Fibroblast of the conjunctiva (primary cell): ENCODE measurements around the gene NEMP1.
"Not testable (repeated sequence)": the region's sequence is repeated elsewhere in the genome, so short reads cannot be mapped to it uniquely, and the experiment has no call there.

Source experiments
- DNase-seq: peaks from one replicate; pipeline ENCODE4 v3.0.0-alpha.2; 2010; ENCODE audit warnings: low read depth

Gene NEMP1

GRCh38 chr12:57053901-57054300, 24.7 kb downstream of the NEMP1 start:
- DNase-seq = not testable (repeated sequence)

GRCh38 chr12:57053146-57053545, 25.4 kb downstream of the NEMP1 start:
- not testable (repeated sequence) for DNase-seq

- no peak for DNase-seq
Measured at GRCh38 chr12:57051011-57051410, 27.6 kb downstream of the NEMP1 start.

- no peak for DNase-seq
Measured at GRCh38 chr12:57049890-57050289, 28.7 kb downstream of the NEMP1 start, which contains the start of gene MYO1A. MYO1A (minus strand) TSS chr12:57050129; CDS start chr12:57048323, 1,806 bp downstream.

GRCh38 chr12:57049119-57049446, 29.5 kb downstream of the NEMP1 start:
- no peak for DNase-seq

GRCh38 chr12:57048423-57049118, 30.0 kb downstream of the NEMP1 start:
- no peak for DNase-seq

- no peak for DNase-seq
Measured at GRCh38 chr12:57047981-57048380, 30.6 kb downstream of the NEMP1 start.

- no peak for DNase-seq
Measured at GRCh38 chr12:57046947-57047890, 31.4 kb downstream of the NEMP1 start.

- no peak for DNase-seq
Measured at GRCh38 chr12:57046086-57046791, 32.4 kb downstream of the NEMP1 start.

GRCh38 chr12:57044889-57045288, 33.7 kb downstream of the NEMP1 start:
- DNase-seq = no peak

- no peak for DNase-seq
Measured at GRCh38 chr12:57044468-57044867, 34.1 kb downstream of the NEMP1 start.

GRCh38 chr12:57042695-57043094, 35.9 kb downstream of the NEMP1 start:
- no peak for DNase-seq

GRCh38 chr12:57040750-57041149, 37.8 kb downstream of the NEMP1 start:
- DNase-seq = no peak

GRCh38 chr12:57040211-57040610, 38.4 kb downstream of the NEMP1 start:
- DNase-seq = no peak

GRCh38 chr12:57039016-57039798, 39.4 kb downstream of the NEMP1 start:
- no peak for DNase-seq

GRCh38 chr12:57037264-57037663, 41.3 kb downstream of the NEMP1 start:
- DNase-seq = no peak

- DNase-seq = no peak
Measured at GRCh38 chr12:57033431-57033830, 45.2 kb downstream of the NEMP1 start.

- no peak for DNase-seq
Measured at GRCh38 chr12:57031789-57032188, 46.8 kb downstream of the NEMP1 start.

- DNase-seq = no peak
Measured at GRCh38 chr12:57031138-57031725, 47.4 kb downstream of the NEMP1 start.

GRCh38 chr12:57029457-57029856, 49.1 kb downstream of the NEMP1 start:
- DNase-seq = no peak

- no peak for DNase-seq
Measured at GRCh38 chr12:57027805-57028153, 50.8 kb downstream of the NEMP1 start.
